GM12892 (cell line): ENCODE results near the gene SRSF11. TPM values are rescaled to one million over a fixed set of nuclear protein-coding genes. Genes with fewer than 3 reads are reported as not detected.
"Not testable (repeated sequence)": the region's sequence is repeated elsewhere in the genome, so short reads cannot be mapped to it uniquely, and the experiment has no call there.

ENCODE experiments used
- DNase-seq: peaks from one replicate; pipeline ENCODE4 v3.0.0; 2011; ENCODE audit not compliant: insufficient read length
- FAIRE-seq: peaks from 2 replicates; lab custom pipeline; 2011; peaks lifted over from hg19 to GRCh38; lab: Jason Lieb, UNC
- POLR2A ChIP-seq: IDR thresholded peaks from 2 replicates; pipeline ENCODE4 v1.6.1; 2011; ENCODE audit warnings: low read depth, low read length, control low read depth
- POLR2AphosphoS5 ChIP-seq: IDR thresholded peaks from 2 replicates; pipeline ENCODE4 v1.6.1; 2011; ENCODE audit warnings: low read depth, low read length, control low read depth
- TAF1 ChIP-seq: IDR thresholded peaks from 2 replicates; pipeline ENCODE4 v1.6.1; 2011; ENCODE audit warnings: low read depth, mild to moderate bottlenecking, control low read depth, low read length, borderline replicate concordance
- polyA plus RNA-seq: library from polyadenylated mRNA; unstranded; fragments of >200 nt; gene quantifications from one replicate; pipeline ENCODE4 v1.2.1, GENCODE V29; 2012; ENCODE audit warnings: missing spikeins, inconsistent platforms; ENCODE audit not compliant: missing spikeins

The SRSF11 gene
- polyA plus RNA-seq: 156 TPM

- FAIRE-seq (peak; percentile 99), DNase-seq (peak; percentile 74)
- peak; percentile 77; the same call in 1 of the 2 replicates for TF ChIP-seq TAF1
- peak; percentile 91 for TF ChIP-seq POLR2A
- TF ChIP-seq POLR2AphosphoS5: peak; percentile 73
These were observed at the start of gene SRSF11 for GRCh38 chr1:70221238-70222121. TSS of gene SRSF11 (plus strand) at chr1:70221380. CDS start at chr1:70221637, 257 bp downstream.

GRCh38 chr1:70171512-70171911, 49.7 kb upstream of the SRSF11 start:
- DNase-seq: no peak
- peak; percentile 17 for FAIRE-seq
- TF ChIP-seq POLR2A: no peak
- TF ChIP-seq TAF1: no peak
- no peak for TF ChIP-seq POLR2AphosphoS5

GRCh38 chr1:70185181-70185580, 36.0 kb upstream of the SRSF11 start:
- DNase-seq, FAIRE-seq: not testable (repeated sequence)

GRCh38 chr1:70188522-70188921, 32.7 kb upstream of the SRSF11 start:
- FAIRE-seq: no peak

GRCh38 chr1:70190180-70190579, 31.0 kb upstream of the SRSF11 start:
- no peak for TF ChIP-seq TAF1
- no peak for TF ChIP-seq POLR2AphosphoS5
- TF ChIP-seq POLR2A: no peak
- no peak for FAIRE-seq
- DNase-seq: no peak

More at GRCh38 chr1:70188522-70188921, 32.7 kb upstream of the SRSF11 start:
- TF ChIP-seq POLR2A: no peak
- no peak for TF ChIP-seq TAF1
- no peak for TF ChIP-seq POLR2AphosphoS5
- no peak for DNase-seq

GRCh38 chr1:70192446-70192845, 28.7 kb upstream of the SRSF11 start:
- not testable (repeated sequence) for DNase-seq, FAIRE-seq

- FAIRE-seq: no peak
- no peak for DNase-seq
- TF ChIP-seq TAF1 (no peak), POLR2AphosphoS5 (no peak), POLR2A (no peak)
These were observed 26.6 kb upstream of the SRSF11 start for GRCh38 chr1:70194601-70195000.

- DNase-seq (no peak), FAIRE-seq (no peak)
- TF ChIP-seq TAF1 (no peak), POLR2A (no peak), POLR2AphosphoS5 (no peak)
These were observed 25.8 kb upstream of the SRSF11 start for GRCh38 chr1:70195342-70195741.

GRCh38 chr1:70196333-70196732, 24.8 kb upstream of the SRSF11 start:
- no peak for DNase-seq
- TF ChIP-seq POLR2AphosphoS5 (no peak), POLR2A (no peak), TAF1 (no peak)
- no peak for FAIRE-seq

- no peak for FAIRE-seq
- TF ChIP-seq POLR2A (no peak), POLR2AphosphoS5 (no peak), TAF1 (no peak)
- no peak for DNase-seq
These were observed 21.1 kb upstream of the SRSF11 start for GRCh38 chr1:70200065-70200464.

GRCh38 chr1:70202173-70202758, 18.9 kb upstream of the SRSF11 start:
- TF ChIP-seq POLR2AphosphoS5: no peak
- TF ChIP-seq TAF1: no peak
- TF ChIP-seq POLR2A: no peak
- FAIRE-seq (peak; percentile 57), DNase-seq (no peak)

- TF ChIP-seq TAF1 (no peak), POLR2AphosphoS5 (no peak), POLR2A (no peak)
- DNase-seq (no peak), FAIRE-seq (no peak)
These were observed 17.0 kb upstream of the SRSF11 start for GRCh38 chr1:70204139-70204538.
